HT-29 (cell line): ENCODE results near the gene ZNF366. TPM values are rescaled to one million over a fixed set of nuclear protein-coding genes. Genes with fewer than 3 reads are reported as not detected.

ENCODE experiments used
- DNase-seq: peaks from one replicate; pipeline ENCODE4 v3.0.0-alpha.2; 2015; ENCODE audit warnings: low spot score
- total RNA-seq: library from RNA; depleted of rRNA; stranded (reverse); fragments of >200 nt; shearing (Covaris generic); gene quantifications from 2 replicates; pipeline ENCODE4 v1.2.3, GENCODE V29; 2014; rRNA removed

ZNF366 gene
- total RNA-seq = not detected in 2 replicates

- no peak for DNase-seq
Observed at GRCh38 chr5:72507231-72507906, at the start of gene ZNF366. Gene ZNF366 (minus strand): TSS chr5:72507410. CDS start chr5:72461496, 45,914 bp downstream.

GRCh38 chr5:72556351-72557166, 49.3 kb upstream of the ZNF366 start:
- peak; percentile 43 for DNase-seq

- DNase-seq = no peak
Observed at GRCh38 chr5:72555871-72556270, 48.7 kb upstream of the ZNF366 start.

GRCh38 chr5:72554897-72555296, 47.7 kb upstream of the ZNF366 start:
- DNase-seq = no peak

- no peak for DNase-seq
Observed at GRCh38 chr5:72552041-72552557, 44.9 kb upstream of the ZNF366 start.

GRCh38 chr5:72550595-72550994, 43.4 kb upstream of the ZNF366 start:
- DNase-seq = no peak

- DNase-seq = no peak
Observed at GRCh38 chr5:72543811-72544210, 36.6 kb upstream of the ZNF366 start.

GRCh38 chr5:72543365-72543764, 36.2 kb upstream of the ZNF366 start:
- no peak for DNase-seq

GRCh38 chr5:72542695-72543094, 35.5 kb upstream of the ZNF366 start:
- no peak for DNase-seq

- no peak for DNase-seq
Observed at GRCh38 chr5:72541501-72542225, 34.5 kb upstream of the ZNF366 start.

GRCh38 chr5:72540759-72541438, 33.7 kb upstream of the ZNF366 start:
- DNase-seq = no peak

GRCh38 chr5:72539726-72540125, 32.5 kb upstream of the ZNF366 start:
- no peak for DNase-seq

GRCh38 chr5:72539038-72539437, 31.8 kb upstream of the ZNF366 start:
- DNase-seq = no peak

GRCh38 chr5:72537166-72537565, 30.0 kb upstream of the ZNF366 start:
- no peak for DNase-seq

- no peak for DNase-seq
Observed at GRCh38 chr5:72531496-72532190, 24.4 kb upstream of the ZNF366 start.

GRCh38 chr5:72530196-72530595, 23.0 kb upstream of the ZNF366 start:
- DNase-seq = no peak

GRCh38 chr5:72529383-72529782, 22.2 kb upstream of the ZNF366 start:
- no peak for DNase-seq

- peak; percentile 12 for DNase-seq
Observed at GRCh38 chr5:72525816-72526215, 18.6 kb upstream of the ZNF366 start.

GRCh38 chr5:72523960-72524582, 16.9 kb upstream of the ZNF366 start:
- DNase-seq = peak; percentile 69

GRCh38 chr5:72522607-72523006, 15.4 kb upstream of the ZNF366 start:
- no peak for DNase-seq
